ENCODE measurements around the gene WDR82. TPM values are rescaled to one million over a fixed set of nuclear protein-coding genes. Genes with fewer than 3 reads are reported as not detected.

Gene WDR82
- total RNA-seq, 5 donors from 2014 or later (not counting 1 experiment from before 2014, with no cell fraction given), result 119 to 159 (median 154) TPM

DNA sequence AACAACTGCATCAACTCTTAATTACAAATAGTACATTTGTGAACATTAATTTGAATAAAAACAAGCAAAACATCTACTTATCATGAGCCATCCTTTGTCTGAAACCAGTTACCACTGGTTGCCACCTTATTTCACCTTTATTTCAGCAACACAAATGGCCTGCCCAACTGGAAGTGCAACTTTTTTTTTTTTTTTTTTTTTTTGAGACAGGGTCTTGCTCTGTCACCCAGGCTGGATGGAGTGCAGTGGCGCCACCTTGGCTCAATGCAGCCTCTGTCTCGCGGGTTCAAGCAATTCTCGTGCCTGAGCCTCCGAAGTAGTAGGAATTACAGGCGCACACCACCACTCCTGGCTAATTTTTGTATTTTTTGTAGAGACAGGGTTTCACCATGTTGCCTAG, 13.1 kb downstream of the WDR82 start:
- ChIA-PET POLR2A (no interaction called here), CTCF (no interaction called here)
- H3K27me3 Mint-ChIP-seq, result no peaks in the 10 kb centered on the region
- Histone ChIP-seq H3K27ac (ENCODE audit: low read length) (peak overlapping the region; percentile 33), H3K4me1 (ENCODE audit: control insufficient read depth in 1 of 2, extremely low read depth in 1 of 2, insufficient read depth in 2 of 2, low read length in 2 of 2) (peaks cover 51 to 62% of the 10 kb centered on the region in 2 experiments), H3K9me3 (no peaks in the 10 kb centered on the region), H3K4me3 (ENCODE audit: control insufficient read depth in 1 of 2, extremely low read depth in 1 of 2, low read length in 1 of 2) (no peak overlapping the region), H3K27me3 (replicated peaks in 1 of 2; ENCODE audit: control insufficient read depth in 2 of 2, extremely low read depth in 1 of 2, insufficient read depth in 2 of 2, low read length in 1 of 2) (no peaks in the 10 kb centered on the region), H3K36me3 (ENCODE audit: control insufficient read depth in 2 of 2, extremely low read depth in 1 of 2, insufficient read depth in 1 of 2, low read length in 1 of 2) (peaks cover 3 to 90% of the 10 kb centered on the region in 2 donors)
- WGBS (ENCODE audit: insufficient coverage), result no CpG with 5 or more reads among the region's 6 CpGs
- no peaks in the 10 kb centered on the region for H3K9me3 Mint-ChIP-seq
- no peak overlapping the region for H3K4me3 Mint-ChIP-seq
- peaks cover 77 to 91% (median 90%) of the 10 kb centered on the region in 3 donors for H3K4me1 Mint-ChIP-seq
- ATAC-seq (replicated peaks in 1 of 4) (no peak), DNase-seq (no peak)
- H3K27ac Mint-ChIP-seq, result peak overlapping the region; percentile 61 to 97
- H3K36me3 Mint-ChIP-seq, result peaks cover 66% of the 10 kb centered on the region

DNA sequence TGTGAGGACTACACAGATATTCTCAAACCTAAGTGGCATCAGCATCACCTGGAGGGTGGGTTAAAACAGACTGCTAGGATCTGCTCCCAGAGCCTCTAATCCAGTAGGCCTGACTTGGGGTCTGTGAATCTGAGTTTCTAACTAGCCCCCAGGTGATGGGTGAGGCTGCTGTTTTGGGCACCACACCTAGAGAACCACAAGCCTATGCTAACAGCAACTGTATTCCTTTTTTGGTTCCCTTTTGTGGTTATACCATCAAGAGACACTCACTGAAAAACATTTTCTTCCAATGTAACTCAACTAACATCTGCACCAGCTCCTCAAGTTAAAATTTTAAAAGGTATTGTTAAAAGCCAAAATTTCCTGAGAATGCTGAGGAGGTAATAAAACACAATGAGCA, 16.0 kb downstream of the WDR82 start:
- ChIA-PET CTCF (interaction anchor here (0.6 to 1.2 kb wide), 4 partner anchors 9 to 43 kb away, joined by 3 to 12 read pairs (median 3); partner anchors contain the start of gene WDR82 (in 1 of the 2)), POLR2A (no interaction called here)
- Histone ChIP-seq H3K36me3 (ENCODE audit: control insufficient read depth in 2 of 2, extremely low read depth in 1 of 2, insufficient read depth in 1 of 2, low read length in 1 of 2) (peaks cover 3 to 93% of the 10 kb centered on the region in 2 donors), H3K4me3 (ENCODE audit: control insufficient read depth in 1 of 2, extremely low read depth in 1 of 2, low read length in 1 of 2) (peak overlapping the region in 1 of 2 donors; percentile 30), H3K27ac (ENCODE audit: low read length) (peak overlapping the region; percentile 63), H3K9me3 (no peaks in the 10 kb centered on the region), H3K4me1 (ENCODE audit: control insufficient read depth in 1 of 2, extremely low read depth in 1 of 2, insufficient read depth in 2 of 2, low read length in 2 of 2) (peaks cover 44 to 51% of the 10 kb centered on the region in 2 experiments), H3K27me3 (replicated peaks in 1 of 2; ENCODE audit: control insufficient read depth in 2 of 2, extremely low read depth in 1 of 2, insufficient read depth in 2 of 2, low read length in 1 of 2) (no peaks in the 10 kb centered on the region)
- DNase-seq, result no peak
- peaks cover 82% of the 10 kb centered on the region for H3K36me3 Mint-ChIP-seq
- H3K9me3 Mint-ChIP-seq, result no peaks in the 10 kb centered on the region
- H3K27me3 Mint-ChIP-seq, result no peaks in the 10 kb centered on the region
- peak; percentile 54 to 85 (median 78) for ATAC-seq (replicated peaks in 1 of 4)
- peaks cover 79 to 89% (median 87%) of the 10 kb centered on the region in 3 donors for H3K4me1 Mint-ChIP-seq
- peak overlapping the region; percentile 79 to 97 for H3K27ac Mint-ChIP-seq
- peak overlapping the region; percentile 8 to 57 (median 24) for H3K4me3 Mint-ChIP-seq

DNA sequence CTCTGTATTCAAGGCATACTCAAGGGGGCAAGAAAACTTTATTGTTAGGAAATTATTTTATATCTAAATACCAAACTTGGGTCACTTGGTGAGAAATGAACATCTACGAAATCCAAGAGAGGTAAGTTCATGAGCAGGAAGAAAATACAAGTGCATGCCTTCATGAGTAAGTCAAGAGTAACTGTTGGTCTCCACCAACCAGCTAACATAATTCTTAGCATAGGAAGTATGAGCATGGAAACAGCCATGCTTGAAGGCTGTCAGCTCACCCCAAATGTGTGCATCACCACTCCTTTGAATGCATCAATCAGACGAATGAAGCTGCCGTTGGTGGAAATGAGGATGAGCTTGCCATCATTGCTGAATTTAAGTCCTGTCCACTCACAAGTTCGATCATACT, 19.0 kb downstream of the WDR82 start:
- Mint-ChIP-seq H3K4me1 (peaks cover 94 to 95% (median 94%) of the 10 kb centered on the region in 3 donors), H3K36me3 (peaks cover 77% of the 10 kb centered on the region), H3K9me3 (no peaks in the 10 kb centered on the region), H3K27ac (peak overlapping the region; percentile 97 to 99), H3K27me3 (no peaks in the 10 kb centered on the region), H3K4me3 (no peak overlapping the region)
- H3K27ac ChIP-seq (ENCODE audit: low read length), result peak overlapping the region; percentile 35
- H3K4me3 ChIP-seq (ENCODE audit: control insufficient read depth in 1 of 2, extremely low read depth in 1 of 2, low read length in 1 of 2), result no peak overlapping the region
- ATAC-seq (replicated peaks in 1 of 4) (no peak), DNase-seq (no peak)
- no CpG with 5 or more reads among the region's 4 CpGs for WGBS (ENCODE audit: insufficient coverage)
- peaks cover 3 to 92% of the 10 kb centered on the region in 2 donors for H3K36me3 ChIP-seq (ENCODE audit: control insufficient read depth in 2 of 2, extremely low read depth in 1 of 2, insufficient read depth in 1 of 2, low read length in 1 of 2)
- ChIA-PET POLR2A (interaction anchor here (0.5 to 1.4 kb wide), 5 partner anchors 10 to 286 kb away, joined by 3 to 6 read pairs (median 5); no protein-coding TSS in a partner anchor), CTCF (interaction anchor here in 1 of 2 donors (0.8 to 2.4 kb wide), 4 partner anchors 18 to 80 kb away, joined by 3 to 11 read pairs (median 4); no protein-coding TSS in a partner anchor)
- no peaks in the 10 kb centered on the region for H3K27me3 ChIP-seq (replicated peaks in 1 of 2; ENCODE audit: control insufficient read depth in 2 of 2, extremely low read depth in 1 of 2, insufficient read depth in 2 of 2, low read length in 1 of 2)
- H3K9me3 ChIP-seq, result no peaks in the 10 kb centered on the region
- H3K4me1 ChIP-seq (ENCODE audit: control insufficient read depth in 1 of 2, extremely low read depth in 1 of 2, insufficient read depth in 2 of 2, low read length in 2 of 2), result peaks cover 65 to 69% of the 10 kb centered on the region in 2 experiments

DNA sequence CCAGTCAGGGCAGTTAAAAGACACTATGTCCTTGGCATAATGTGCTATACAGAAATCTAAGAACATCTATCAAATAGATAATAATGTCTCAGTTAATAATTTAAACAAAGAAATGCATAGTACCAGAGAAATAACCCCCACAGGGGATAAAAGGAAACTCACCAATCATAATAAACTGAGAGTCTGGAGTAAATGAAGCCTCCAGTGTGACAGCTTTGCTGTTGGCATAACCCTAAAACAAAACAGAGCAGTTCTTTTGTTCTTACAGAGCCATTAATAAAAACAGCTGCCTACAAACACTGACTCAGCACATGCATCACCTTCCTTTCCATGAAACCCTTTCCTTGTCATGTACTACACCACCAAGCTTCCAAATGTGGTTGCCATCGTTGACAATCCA, 19.4 kb downstream of the WDR82 start:
- ChIA-PET POLR2A (interaction anchor here in 1 of 2 donors (0.5 to 1.4 kb wide), 3 partner anchors 12 to 286 kb away, joined by 3 to 6 read pairs (median 5); no protein-coding TSS in a partner anchor), CTCF (interaction anchor here in 1 of 2 donors (1.7 kb wide), 1 partner anchor 18 kb away, joined by 5 read pairs; no protein-coding TSS in a partner anchor)
- Mint-ChIP-seq H3K36me3 (peaks cover 73% of the 10 kb centered on the region), H3K9me3 (no peaks in the 10 kb centered on the region), H3K27ac (peak overlapping the region; percentile 97 to 99), H3K4me3 (no peak overlapping the region), H3K4me1 (peaks cover 93 to 95% (median 94%) of the 10 kb centered on the region in 3 donors), H3K27me3 (no peaks in the 10 kb centered on the region)
- Histone ChIP-seq H3K9me3 (no peaks in the 10 kb centered on the region), H3K36me3 (ENCODE audit: control insufficient read depth in 2 of 2, extremely low read depth in 1 of 2, insufficient read depth in 1 of 2, low read length in 1 of 2) (peaks cover 2 to 88% of the 10 kb centered on the region in 2 donors), H3K4me3 (ENCODE audit: control insufficient read depth in 1 of 2, extremely low read depth in 1 of 2, low read length in 1 of 2) (no peak overlapping the region), H3K27me3 (replicated peaks in 1 of 2; ENCODE audit: control insufficient read depth in 2 of 2, extremely low read depth in 1 of 2, insufficient read depth in 2 of 2, low read length in 1 of 2) (no peaks in the 10 kb centered on the region), H3K27ac (ENCODE audit: low read length) (peak overlapping the region; percentile 35), H3K4me1 (ENCODE audit: control insufficient read depth in 1 of 2, extremely low read depth in 1 of 2, insufficient read depth in 2 of 2, low read length in 2 of 2) (peaks cover 65 to 74% of the 10 kb centered on the region in 2 experiments)
- WGBS (ENCODE audit: insufficient coverage), result no CpG with 5 or more reads among the region's 1 CpG
- ATAC-seq (replicated peaks in 1 of 4), result no peak
- no peak for DNase-seq

DNA sequence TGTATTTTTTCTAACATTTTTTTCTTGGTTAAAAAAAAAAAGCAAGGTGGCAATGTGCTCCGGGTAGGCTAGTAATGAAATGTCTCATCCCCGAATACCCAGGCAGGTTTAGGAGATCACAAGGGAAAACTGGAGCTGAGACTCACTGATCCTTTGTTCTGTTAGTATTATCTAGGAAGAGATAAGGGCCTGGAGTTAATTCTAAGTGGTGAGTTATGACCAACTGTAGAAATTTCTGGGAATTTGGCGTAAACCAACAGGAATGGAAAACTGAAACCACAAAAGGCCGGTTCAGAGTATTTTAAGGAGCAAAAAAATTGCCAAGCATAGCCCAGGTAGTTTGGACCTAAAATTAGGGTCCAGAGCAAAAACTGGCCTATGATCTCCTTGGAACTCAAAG, 20.5 kb downstream of the WDR82 start:
- 58% methylated on average over 2 of the region's 4 CpGs for WGBS (ENCODE audit: insufficient coverage)
- no peak for DNase-seq
- Histone ChIP-seq H3K9me3 (no peaks in the 10 kb centered on the region), H3K27ac (ENCODE audit: low read length) (peak overlapping the region; percentile 36), H3K36me3 (ENCODE audit: control insufficient read depth in 2 of 2, extremely low read depth in 1 of 2, insufficient read depth in 1 of 2, low read length in 1 of 2) (peaks cover 0 to 76% of the 10 kb centered on the region in 2 donors), H3K4me1 (ENCODE audit: control insufficient read depth in 1 of 2, extremely low read depth in 1 of 2, insufficient read depth in 2 of 2, low read length in 2 of 2) (peaks cover 61 to 74% of the 10 kb centered on the region in 2 experiments), H3K4me3 (ENCODE audit: control insufficient read depth in 1 of 2, extremely low read depth in 1 of 2, low read length in 1 of 2) (no peak overlapping the region), H3K27me3 (replicated peaks in 1 of 2; ENCODE audit: control insufficient read depth in 2 of 2, extremely low read depth in 1 of 2, insufficient read depth in 2 of 2, low read length in 1 of 2) (no peaks in the 10 kb centered on the region)
- ChIA-PET POLR2A (interaction anchor here in 1 of 2 donors (1.1 kb wide), 1 partner anchor 31 kb away, joined by 3 read pairs; no protein-coding TSS in a partner anchor), CTCF (interaction anchor here in 1 of 2 donors (1.7 kb wide), 1 partner anchor 19 kb away, joined by 5 read pairs; no protein-coding TSS in a partner anchor)
- no peak for ATAC-seq (replicated peaks in 1 of 4)
- H3K27ac Mint-ChIP-seq, result peak overlapping the region; percentile 97 to 99
- H3K4me3 Mint-ChIP-seq, result peak overlapping the region in 1 of 3 donors; percentile 74
- H3K36me3 Mint-ChIP-seq, result peaks cover 69% of the 10 kb centered on the region
- H3K4me1 Mint-ChIP-seq, result peaks cover 93 to 95% (median 94%) of the 10 kb centered on the region in 3 donors
- H3K9me3 Mint-ChIP-seq, result no peaks in the 10 kb centered on the region
- no peaks in the 10 kb centered on the region for H3K27me3 Mint-ChIP-seq

DNA sequence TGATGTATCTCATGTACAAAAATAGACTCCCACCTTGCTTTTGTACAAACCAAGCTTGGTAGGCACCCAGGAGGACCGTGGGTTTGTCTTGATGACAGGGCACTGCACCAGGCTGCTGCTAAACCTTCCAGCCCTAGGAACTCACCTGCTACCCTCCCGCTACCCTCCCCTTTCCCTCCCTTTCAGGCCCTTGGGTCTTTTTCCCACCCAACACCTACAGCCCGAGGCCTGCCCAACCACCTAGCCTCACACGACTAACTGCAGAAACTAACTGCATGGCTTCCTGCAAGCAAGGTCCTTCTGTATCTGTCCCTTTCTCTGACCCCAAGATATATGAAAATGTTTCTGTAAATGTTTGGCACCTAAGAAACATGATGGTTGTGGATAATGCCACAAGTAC, 21.8 kb downstream of the WDR82 start:
- H3K27me3 Mint-ChIP-seq, result no peaks in the 10 kb centered on the region
- peaks cover 62% of the 10 kb centered on the region for H3K36me3 Mint-ChIP-seq
- peaks cover 93 to 95% (median 95%) of the 10 kb centered on the region in 3 donors for H3K4me1 Mint-ChIP-seq
- H3K4me3 Mint-ChIP-seq, result peak overlapping the region in 1 of 3 donors; percentile 74
- H3K27ac Mint-ChIP-seq, result peak overlapping the region; percentile 97 to 99
- no peaks in the 10 kb centered on the region for H3K9me3 Mint-ChIP-seq
- POLR2A ChIA-PET, result interaction anchor here (0.6 kb wide), 2 partner anchors 15 kb away, joined by 4 to 7 read pairs; no protein-coding TSS in a partner anchor
- peaks cover 54 to 79% of the 10 kb centered on the region in 2 experiments for H3K4me1 ChIP-seq (ENCODE audit: control insufficient read depth in 1 of 2, extremely low read depth in 1 of 2, insufficient read depth in 2 of 2, low read length in 2 of 2)
- H3K4me3 ChIP-seq (ENCODE audit: control insufficient read depth in 1 of 2, extremely low read depth in 1 of 2, low read length in 1 of 2), result no peak overlapping the region
- H3K27me3 ChIP-seq (replicated peaks in 1 of 2; ENCODE audit: control insufficient read depth in 2 of 2, extremely low read depth in 1 of 2, insufficient read depth in 2 of 2, low read length in 1 of 2), result no peaks in the 10 kb centered on the region
- no peak for ATAC-seq (replicated peaks in 1 of 4)
- 50% methylated on average over 2 of the region's 4 CpGs for WGBS (ENCODE audit: insufficient coverage)
- CTCF ChIA-PET, result interaction anchor here in 1 of 2 donors (0.6 kb wide), 1 partner anchor 315 kb away, joined by 5 read pairs; no protein-coding TSS in a partner anchor
- peaks cover 3 to 69% of the 10 kb centered on the region in 2 donors for H3K36me3 ChIP-seq (ENCODE audit: control insufficient read depth in 2 of 2, extremely low read depth in 1 of 2, insufficient read depth in 1 of 2, low read length in 1 of 2)
- peak in 1 of 35 experiments; percentile 6 for DNase-seq
- H3K9me3 ChIP-seq, result no peaks in the 10 kb centered on the region
- peak overlapping the region; percentile 36 for H3K27ac ChIP-seq (ENCODE audit: low read length)
